GM23248 (cell line): ENCODE data around the gene IFNL2. TPM values are rescaled to one million over a fixed set of nuclear protein-coding genes. Genes with fewer than 3 reads are reported as not detected.

ENCODE experiments used
- DNase-seq: peaks from one replicate; pipeline ENCODE4 v3.0.0-alpha.2; 2015
- H2AFZ ChIP-seq: fragments of 200-600 bp; sonication (generic); 2 replicates; pipeline ENCODE4 v1.6.1; 2016; ENCODE audit warnings: antibody characterized with exemption
- H3F3A ChIP-seq: fragments of 200-600 bp; sonication (generic); 2 replicates; pipeline ENCODE4 v1.6.1; 2016; ENCODE audit warnings: mild to moderate bottlenecking, antibody characterized with exemption, mixed run types; ENCODE audit not compliant: insufficient read depth
- H3K27ac ChIP-seq: fragments of 200-600 bp; sonication (generic); 2 replicates; pipeline ENCODE4 v1.5.1; 2016; ENCODE audit warnings: mild to moderate bottlenecking
- H3K27me3 ChIP-seq: fragments of 200-600 bp; sonication (generic); replicated peaks from 2 replicates; pipeline ENCODE4 v1.6.1; 2016; ENCODE audit warnings: mild to moderate bottlenecking; ENCODE audit not compliant: insufficient read depth
- H3K36me3 ChIP-seq: fragments of 200-600 bp; sonication (generic); 2 replicates; pipeline ENCODE4 v1.6.1; 2016; ENCODE audit warnings: low read depth, mild to moderate bottlenecking
- H3K4me1 ChIP-seq: fragments of 200-600 bp; sonication (generic); 2 replicates; pipeline ENCODE4 v1.6.1; 2016; ENCODE audit warnings: mild to moderate bottlenecking; ENCODE audit not compliant: insufficient read depth
- H3K4me2 ChIP-seq: fragments of 200-600 bp; sonication (generic); one replicate; pipeline ENCODE4 v1.6.1; 2016; ENCODE audit warnings: mild to moderate bottlenecking; ENCODE audit not compliant: unreplicated experiment
- H3K4me3 ChIP-seq: fragments of 200-600 bp; sonication (generic); 2 replicates; pipeline ENCODE4 v1.5.1; 2016; ENCODE audit warnings: mild to moderate bottlenecking
- H3K79me2 ChIP-seq: fragments of 200-600 bp; sonication (generic); 2 replicates; pipeline ENCODE4 v1.6.1; 2016; ENCODE audit warnings: mild to moderate bottlenecking; ENCODE audit not compliant: insufficient read depth
- H3K9ac ChIP-seq: fragments of 200-600 bp; sonication (generic); 2 replicates; pipeline ENCODE4 v1.6.1; 2016; ENCODE audit warnings: mild to moderate bottlenecking
- H3K9me2 ChIP-seq: fragments of 200-600 bp; sonication (generic); 2 replicates; pipeline ENCODE4 v1.6.1; 2016; ENCODE audit warnings: mixed run types, mild to moderate bottlenecking, moderate library complexity; ENCODE audit not compliant: insufficient read depth
- H3K9me3 ChIP-seq: fragments of 200-600 bp; sonication (generic); one replicate; pipeline ENCODE4 v1.6.1; 2017; ENCODE audit warnings: low read depth
- H4K20me1 ChIP-seq: fragments of 200-600 bp; sonication (generic); 2 replicates; pipeline ENCODE4 v1.6.0; 2016; ENCODE audit not compliant: insufficient read depth
- EZH2 ChIP-seq: fragments of 200-600 bp; sonication (generic); IDR thresholded peaks from 2 replicates; pipeline ENCODE4 v1.6.1; 2018; ENCODE audit warnings: antibody characterized with exemption, mild to moderate bottlenecking; ENCODE audit not compliant: insufficient read depth, poor library complexity, severe bottlenecking
- EZH2phosphoT487 ChIP-seq: fragments of 200-600 bp; sonication (generic); IDR thresholded peaks from 2 replicates; pipeline ENCODE4 v1.6.1; 2018; ENCODE audit warnings: antibody characterized with exemption, moderate library complexity, mild to moderate bottlenecking, low read depth; ENCODE audit not compliant: insufficient read depth
- WGBS, 2 experiments: methylation state at CpG; one replicate each; pipeline ENCODE4 v1.1.6; 2015 to 2017; ENCODE audit warnings: low lambda C conversion rate in 2 of 2, low coverage in 1 of 2; ENCODE audit errors: missing lambda C conversion rate in 2 of 2; 5-methylcytosine and 5-hydroxymethylcytosine counted together
- in situ Hi-C: fragments of 300-500 bp; cut with MboI; formaldehyde crosslinking; loops from 2 replicates; pipeline ENCODE4 v1.15.0; 2020
- polyA plus RNA-seq: library from polyadenylated mRNA; unstranded; fragments of >200 nt; fragmentation: Nextera tagmentation; extraction: Ambion mirVana; gene quantifications from 2 replicates; pipeline ENCODE4 v1.2.1, GENCODE V29; 2016
- total RNA-seq: library from RNA; depleted of rRNA; stranded (reverse); fragments of >200 nt; shearing (Covaris generic); gene quantifications from 2 replicates; pipeline ENCODE4 v1.2.3, GENCODE V29; 2014

Gene IFNL2
- total and polyA plus RNA-seq, 2 experiments from 2014 or later: not detected

DNA sequence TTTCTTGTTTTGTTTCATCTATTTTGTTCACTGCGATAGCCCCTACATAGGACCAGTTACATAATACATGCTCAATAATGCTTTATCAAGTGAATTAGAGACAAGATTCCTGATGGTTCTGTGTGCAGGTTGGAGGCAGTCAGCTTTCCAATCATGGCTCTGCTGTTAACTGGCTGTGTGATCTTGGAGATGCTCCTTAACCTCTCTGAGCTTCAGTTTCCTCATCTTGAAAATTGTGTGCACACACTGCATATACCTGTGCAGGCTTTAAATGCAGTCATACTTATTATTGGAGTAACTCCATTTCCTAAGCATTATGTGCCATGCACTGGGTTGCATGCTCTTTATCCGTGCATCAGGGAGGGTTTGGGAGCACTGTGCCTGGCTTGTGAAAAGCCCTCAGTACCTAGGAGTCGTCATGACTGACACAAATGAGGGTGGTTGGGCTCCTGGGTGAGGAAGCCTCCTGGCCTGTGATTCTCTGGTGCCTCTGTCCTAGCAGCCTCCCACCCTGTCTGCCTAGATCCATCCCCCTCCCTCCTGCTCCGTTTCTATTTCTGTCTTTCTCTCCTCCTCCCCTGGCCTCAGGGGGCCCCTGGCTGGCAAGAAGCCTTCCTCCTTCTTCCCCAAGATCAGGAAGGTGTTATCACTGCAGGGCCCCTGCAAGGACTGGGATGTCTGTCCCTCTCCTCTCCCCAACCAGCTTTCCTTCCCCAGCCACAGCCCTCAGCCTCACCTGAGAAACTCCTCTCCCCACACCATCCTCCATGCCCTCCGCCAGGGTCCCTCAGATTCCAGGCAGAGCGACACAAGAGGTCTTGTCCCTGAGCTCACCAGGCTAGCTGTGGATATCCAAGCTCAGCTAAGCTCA lies 36.7 kb downstream of the IFNL2 start:
- TF ChIP-seq EZH2phosphoT487: no peak
- no peak for TF ChIP-seq EZH2
- no peaks in the 10 kb centered on the region for H3K9me2 ChIP-seq
- no peak overlapping the region for H3K4me3 ChIP-seq
- no peak overlapping the region for H2AFZ ChIP-seq
- DNase-seq: no peak
- in situ Hi-C loops: no loop called here
- no peaks in the 10 kb centered on the region for H3K4me1 ChIP-seq
- no peak overlapping the region for H3K4me2 ChIP-seq
- no peaks in the 10 kb centered on the region for H4K20me1 ChIP-seq
- H3K36me3 ChIP-seq: no peaks in the 10 kb centered on the region
- H3F3A ChIP-seq: no peaks in the 10 kb centered on the region
- no peaks in the 10 kb centered on the region for H3K79me2 ChIP-seq
- H3K9me3 ChIP-seq: no peaks in the 10 kb centered on the region
- 18 to 23% methylated on average over 5 to 6 of the region's 6 CpGs for WGBS, 2 experiments
- H3K9ac ChIP-seq: no peak overlapping the region
- H3K27me3 ChIP-seq: peaks cover 69% of the 10 kb centered on the region
- no peak overlapping the region for H3K27ac ChIP-seq

DNA sequence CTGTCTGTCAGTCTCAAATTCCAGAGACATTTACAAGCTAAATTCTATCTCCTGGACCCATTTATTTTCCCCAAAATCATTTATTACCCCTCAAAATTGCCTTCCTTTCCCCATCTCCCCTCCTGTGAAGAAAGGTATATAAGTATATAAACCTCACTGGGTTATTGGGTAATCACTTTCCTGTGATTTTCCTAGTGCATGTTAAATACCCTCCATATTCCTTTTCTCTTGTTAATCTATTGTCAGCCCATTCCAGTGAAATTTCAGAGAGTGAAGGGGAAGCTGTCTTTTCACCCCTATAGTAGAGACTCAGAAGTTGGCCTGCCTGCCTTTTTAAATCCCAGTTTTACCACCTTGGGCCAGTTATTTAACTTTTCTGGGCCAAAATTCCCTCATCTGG lies 37.9 kb downstream of the IFNL2 start:
- in situ Hi-C loops: no loop called here
- Histone ChIP-seq H3K9me2 (no peaks in the 10 kb centered on the region), H3F3A (no peaks in the 10 kb centered on the region), H2AFZ (no peak overlapping the region), H4K20me1 (no peaks in the 10 kb centered on the region), H3K4me2 (no peak overlapping the region), H3K27me3 (peaks cover 62% of the 10 kb centered on the region), H3K9ac (no peak overlapping the region), H3K79me2 (no peaks in the 10 kb centered on the region), H3K4me3 (no peak overlapping the region), H3K9me3 (no peaks in the 10 kb centered on the region), H3K4me1 (no peaks in the 10 kb centered on the region), H3K36me3 (no peaks in the 10 kb centered on the region), H3K27ac (no peak overlapping the region)
- DNase-seq: no peak
- TF ChIP-seq EZH2phosphoT487: no peak
- TF ChIP-seq EZH2: no peak

DNA sequence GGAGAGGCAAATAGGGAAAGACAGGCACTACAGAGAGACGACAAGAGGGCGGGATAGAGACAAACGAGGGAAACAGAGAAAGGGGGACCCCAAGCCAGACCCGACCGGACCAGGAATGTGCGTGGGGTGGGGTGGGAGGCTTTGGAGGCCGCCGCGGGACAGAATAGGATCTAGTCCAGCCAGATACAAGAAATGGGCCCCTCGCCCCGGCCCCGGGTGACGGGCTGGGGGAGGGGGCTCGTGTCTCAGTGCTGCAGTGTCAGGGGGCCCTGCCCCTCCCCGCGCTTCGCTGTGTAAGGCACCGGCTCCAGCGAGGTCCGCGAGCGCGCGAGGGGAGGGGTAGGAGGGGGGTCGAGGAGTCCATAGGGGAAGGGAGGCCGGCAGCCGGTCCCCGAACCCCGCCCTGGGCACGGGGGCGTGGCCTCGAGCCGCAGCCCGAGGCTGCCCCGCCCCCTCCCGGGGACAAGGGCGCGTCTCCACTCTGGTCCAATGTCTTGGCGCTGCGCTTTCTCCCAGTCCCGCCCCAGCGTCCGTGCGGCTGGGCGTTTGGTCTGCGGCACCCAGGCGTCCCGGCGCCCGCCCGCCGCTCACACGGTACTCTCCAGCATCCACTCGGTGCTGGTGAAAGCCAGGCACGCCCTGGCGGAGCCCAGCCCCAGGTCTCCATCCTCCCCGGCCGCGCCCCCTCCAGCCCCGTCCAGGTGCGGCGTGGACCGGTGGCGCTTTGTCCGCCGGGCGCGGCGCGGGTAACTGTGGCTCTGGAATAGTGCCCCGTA lies 39.0 kb downstream of the IFNL2 start:
- in situ Hi-C loops: no loop called here
- H3K4me2 ChIP-seq: no peak overlapping the region
- H3K79me2 ChIP-seq: no peaks in the 10 kb centered on the region
- H3K9me2 ChIP-seq: no peaks in the 10 kb centered on the region
- H3K4me1 ChIP-seq: no peaks in the 10 kb centered on the region
- H3K9me3 ChIP-seq: no peaks in the 10 kb centered on the region
- 7 to 10% methylated on average over 26 to 42 of the region's 71 CpGs for WGBS, 2 experiments
- no peaks in the 10 kb centered on the region for H3F3A ChIP-seq
- no peak overlapping the region for H3K9ac ChIP-seq
- no peaks in the 10 kb centered on the region for H4K20me1 ChIP-seq
- H3K36me3 ChIP-seq: no peaks in the 10 kb centered on the region
- no peak overlapping the region for H3K27ac ChIP-seq
- H3K4me3 ChIP-seq: no peak overlapping the region
- peaks cover 52% of the 10 kb centered on the region for H3K27me3 ChIP-seq
- DNase-seq: peak; percentile 43
- TF ChIP-seq EZH2: no peak
- no peak for TF ChIP-seq EZH2phosphoT487
- H2AFZ ChIP-seq: 0 out of 2 replicates have a peak overlapping the region, but pooled peaks have one; percentile 10

- TF ChIP-seq EZH2phosphoT487: no peak
- peak; percentile 36 for TF ChIP-seq EZH2
- Histone ChIP-seq H2AFZ (0 out of 2 replicates have a peak overlapping the region, but pooled peaks have one; percentile 10), H3K9me2 (no peaks in the 10 kb centered on the region), H3K9ac (no peak overlapping the region), H3K4me3 (no peak overlapping the region), H3K36me3 (no peaks in the 10 kb centered on the region), H3K9me3 (no peaks in the 10 kb centered on the region), H3K4me2 (no peak overlapping the region), H3K79me2 (no peaks in the 10 kb centered on the region), H4K20me1 (no peaks in the 10 kb centered on the region), H3K27ac (no peak overlapping the region), H3K27me3 (peaks cover 52% of the 10 kb centered on the region), H3K4me1 (no peaks in the 10 kb centered on the region), H3F3A (no peaks in the 10 kb centered on the region)
- in situ Hi-C loops: no loop called here
- WGBS, 2 experiments: 9 to 10% methylated on average over 47 to 77 of the region's 82 CpGs
- DNase-seq: peak; percentile 19
Observed at GRCh38 chr19:39307822-39308530, 39.8 kb downstream of the IFNL2 start.
